WTC11 (cell line): ENCODE data around the gene CIB2.

ENCODE experiments used
- CTCF ChIP-seq: fragments of 200-600 bp; IDR thresholded peaks from 2 replicates; pipeline ENCODE4 v1.8.0; 2022; ENCODE audit warnings: antibody characterized with exemption
- MLX ChIP-seq: sonication (generic); formaldehyde crosslinking; IDR thresholded peaks from 2 replicates; pipeline ENCODE4 v1.8.1; 2023; ENCODE audit warnings: mild to moderate bottlenecking, missing genetic modification reagents, moderate library complexity
- NFE2L1 ChIP-seq: sonication (generic); formaldehyde crosslinking; IDR thresholded peaks from 2 replicates; pipeline ENCODE4 v1.8.1; 2023; ENCODE audit warnings: missing genetic modification reagents

DNA sequence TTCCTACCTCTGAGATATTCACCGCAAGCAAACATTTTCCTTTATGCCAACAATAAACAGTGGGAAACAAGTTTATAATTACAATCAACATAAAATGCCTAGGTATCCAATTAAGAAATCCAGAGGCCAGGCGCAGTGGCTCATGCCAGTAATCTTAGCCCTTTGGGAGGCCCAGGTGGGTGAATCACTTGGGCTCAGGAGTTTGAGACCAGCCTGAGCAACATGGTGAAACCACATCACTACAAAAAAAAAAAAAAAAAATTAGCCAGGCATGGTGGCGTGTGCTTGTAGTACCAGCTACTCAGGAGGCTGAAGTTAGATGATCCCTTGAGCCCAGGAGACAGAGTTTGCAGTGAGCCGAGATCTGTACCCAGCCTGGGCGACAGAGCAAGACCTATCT, 71.0 kb downstream of the CIB2 start:
- no peak for TF ChIP-seq CTCF
- TF ChIP-seq NFE2L1 (CRISPR knock-in tag) = no peak
- TF ChIP-seq MLX (CRISPR knock-in tag) = no peak
